Mesodermal cell (in vitro differentiated cells): ENCODE data around the gene ATXN7L1.

ENCODE experiments used
- H3K27ac ChIP-seq: 2 replicates; pipeline ENCODE4 v1.7.0; 2013; ENCODE audit warnings: mild to moderate bottlenecking, low read depth, low read length, moderate library complexity; ENCODE audit not compliant: severe bottlenecking
- H3K36me3 ChIP-seq: 2 replicates; pipeline ENCODE4 v1.7.1; 2013; ENCODE audit warnings: mild to moderate bottlenecking, low read length, moderate library complexity; ENCODE audit not compliant: control insufficient read depth, insufficient read depth
- H3K4me1 ChIP-seq: one replicate; pipeline ENCODE4 v1.7.1; 2013; ENCODE audit warnings: mild to moderate bottlenecking, low read length; ENCODE audit not compliant: insufficient read depth, control insufficient read depth, poor library complexity, severe bottlenecking
- H3K4me3 ChIP-seq: 2 replicates; pipeline ENCODE4 v1.7.0; 2013; ENCODE audit warnings: low read length, control low read depth, mild to moderate bottlenecking; ENCODE audit not compliant: insufficient read depth, poor library complexity, severe bottlenecking; ENCODE audit errors: extremely low read depth
- H3K9me3 ChIP-seq: 2 replicates; pipeline ENCODE4 v1.7.1; 2013; ENCODE audit warnings: mild to moderate bottlenecking, low read length, moderate library complexity; ENCODE audit not compliant: control insufficient read depth
- WGBS, 2 experiments: methylation state at CpG; one replicate each; pipeline ENCODE4 v1.1.5; 2013; ENCODE audit warnings: missing lambda C conversion rate in 2 of 2; ENCODE audit not compliant: insufficient coverage in 2 of 2; 5-methylcytosine and 5-hydroxymethylcytosine counted together

ATXN7L1 gene

DNA sequence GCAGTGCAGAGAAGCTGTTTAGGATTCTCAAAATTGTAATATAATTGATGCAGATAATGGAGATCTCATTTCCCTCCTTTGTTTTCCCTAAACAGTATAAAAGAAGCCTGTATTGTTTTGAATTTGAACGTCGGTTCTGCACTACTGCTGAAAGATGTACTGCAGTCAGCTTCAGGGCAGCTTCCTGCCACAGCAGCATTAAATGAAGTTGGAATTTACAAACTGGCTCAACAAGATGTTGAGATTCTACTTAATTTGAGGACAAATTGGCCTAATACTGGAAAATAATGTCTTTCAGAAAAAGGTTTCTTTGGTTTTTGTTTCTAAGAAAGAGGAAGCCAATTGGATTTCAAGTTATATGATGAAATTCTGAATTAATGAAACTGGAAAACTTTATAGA is 309.4 kb downstream of the ATXN7L1 start:
- H3K4me1 ChIP-seq, result no peaks in the 10 kb centered on the region
- no peaks in the 10 kb centered on the region for H3K9me3 ChIP-seq
- H3K27ac ChIP-seq, result no peak overlapping the region
- 100% methylated on average over 2 of the region's 2 CpGs; no CpG with 5 or more reads in 1 of the 2 experiments for WGBS, 2 experiments
- H3K36me3 ChIP-seq, result peaks cover 66% of the 10 kb centered on the region
- no peak overlapping the region for H3K4me3 ChIP-seq

DNA sequence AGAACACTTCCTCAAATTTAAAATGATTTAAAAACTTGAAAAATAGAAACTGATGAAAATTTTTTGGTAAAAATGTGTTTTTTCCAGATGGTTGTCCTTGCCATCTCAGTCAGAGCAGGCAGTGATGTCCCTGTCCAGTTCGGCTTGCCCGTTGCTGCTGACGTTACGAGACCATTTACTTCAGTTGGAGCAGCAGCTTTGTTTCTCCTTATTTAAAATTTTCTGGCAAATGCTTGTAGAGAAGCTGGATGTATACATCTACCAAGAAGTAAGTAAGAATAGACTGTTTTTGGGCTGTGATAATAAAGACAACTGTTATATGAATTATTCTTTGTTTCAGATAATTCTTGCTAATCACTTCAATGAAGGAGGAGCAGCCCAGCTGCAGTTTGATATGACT is 311.2 kb downstream of the ATXN7L1 start:
- 94 to 100% methylated on average over 4 of the region's 4 CpGs for WGBS, 2 experiments
- Histone ChIP-seq H3K9me3 (no peaks in the 10 kb centered on the region), H3K36me3 (peaks cover 69% of the 10 kb centered on the region), H3K4me1 (no peaks in the 10 kb centered on the region), H3K4me3 (no peak overlapping the region), H3K27ac (no peak overlapping the region)

DNA sequence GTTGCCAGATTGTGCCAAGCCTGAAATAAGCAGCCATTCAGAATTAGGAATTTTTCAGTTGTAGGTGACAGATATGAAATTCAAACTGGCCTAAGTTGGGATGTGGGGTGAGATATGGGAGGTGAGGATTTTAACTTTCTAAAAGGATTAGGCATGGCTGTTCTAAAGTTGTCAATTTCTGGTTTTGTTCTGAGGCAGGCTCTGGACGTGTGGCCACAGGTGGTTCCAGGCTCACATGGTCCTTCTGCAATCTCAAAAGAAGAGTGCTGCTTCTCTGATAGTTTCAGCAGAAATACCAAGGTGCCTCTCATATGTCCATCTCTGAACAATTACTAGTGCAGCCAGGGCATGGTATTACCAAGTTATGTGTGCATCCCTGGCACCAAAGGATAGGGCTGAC is 316.5 kb downstream of the ATXN7L1 start:
- Histone ChIP-seq H3K4me3 (no peak overlapping the region), H3K9me3 (no peaks in the 10 kb centered on the region), H3K4me1 (no peaks in the 10 kb centered on the region), H3K36me3 (peaks cover 76% of the 10 kb centered on the region), H3K27ac (no peak overlapping the region)
- WGBS, 2 experiments, result 75 to 93% methylated on average over 1 of the region's 1 CpG
